ENCODE data around the gene MPPE1.
"Not testable (repeated sequence)": the region's sequence is repeated elsewhere in the genome, so short reads cannot be mapped to it uniquely, and the experiment has no call there.

Gene MPPE1

DNA sequence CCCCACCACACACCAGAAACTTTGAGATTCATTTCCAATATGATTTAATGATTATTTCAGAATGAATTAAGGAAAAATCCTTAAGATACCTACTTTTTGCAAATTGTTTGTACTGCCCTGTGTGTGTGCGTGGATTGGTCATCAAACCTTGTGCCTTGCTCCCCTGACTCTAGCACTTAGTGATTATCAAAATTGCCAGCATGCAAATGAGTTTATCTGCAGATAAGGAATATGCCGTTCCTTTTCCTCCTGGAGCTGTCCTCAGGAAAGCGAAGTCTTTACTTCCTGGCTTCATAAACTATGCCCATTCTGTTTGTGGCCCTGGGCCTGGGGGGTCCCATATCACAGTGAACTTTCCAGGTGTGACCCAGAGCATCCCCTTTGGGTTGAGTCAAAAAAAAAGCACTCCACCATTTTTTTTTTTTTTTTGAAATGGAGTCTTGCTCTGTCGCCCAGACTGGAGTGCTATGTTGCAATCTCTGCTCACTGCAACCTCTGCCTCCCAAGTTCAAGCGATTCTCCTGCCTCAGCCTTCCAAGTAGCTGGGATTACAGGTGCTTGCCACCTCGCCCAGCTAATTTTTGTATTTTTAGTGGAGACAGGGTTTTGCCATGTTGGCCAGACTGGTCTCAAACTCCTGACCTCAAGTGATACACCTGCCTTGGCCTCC, 45.5 kb downstream of the MPPE1 start:
- DNase-seq (ENCODE audit: insufficient read length, low spot score) = no peak
- no peak for TF ChIP-seq POLR2A (IDR thresholded peaks at IDR 0.05; ENCODE audit: low read depth, low read length)
- FAIRE-seq = no peak

DNA sequence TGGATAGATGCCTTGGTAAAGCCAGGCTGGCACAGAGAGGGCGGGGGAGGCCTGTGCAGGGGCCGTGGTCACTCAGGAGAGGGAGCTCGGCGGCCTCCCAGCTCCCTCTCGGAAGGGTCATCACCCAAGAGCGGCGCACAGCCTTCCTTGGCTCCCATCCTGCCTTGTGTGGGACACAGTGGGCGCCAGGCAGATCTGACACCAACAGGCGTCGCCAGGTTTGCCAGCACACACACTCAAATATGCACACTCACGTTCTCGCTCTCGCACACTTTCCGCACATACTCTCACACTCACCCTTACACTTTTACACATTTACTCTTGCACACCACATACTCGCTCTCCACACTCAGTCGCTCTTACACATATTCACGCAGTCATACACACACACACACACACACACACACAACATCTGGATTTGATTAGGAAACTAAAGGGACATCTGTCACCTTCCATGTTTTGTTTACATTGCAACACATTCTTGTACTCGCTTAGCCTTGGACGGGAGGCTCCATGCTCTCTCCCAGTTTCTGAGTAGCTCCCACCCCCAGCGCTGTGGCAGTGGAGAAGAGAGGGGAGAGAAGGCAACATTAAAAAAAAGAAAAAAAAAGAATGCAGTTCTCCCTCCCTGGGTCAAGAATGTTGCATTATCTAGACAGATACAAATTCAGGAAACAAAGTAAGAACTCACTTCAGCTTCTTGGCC, 46.4 kb downstream of the MPPE1 start:
- FAIRE-seq (no peak), DNase-seq (ENCODE audit: insufficient read length, low spot score) (no peak)
- TF ChIP-seq POLR2A (IDR thresholded peaks at IDR 0.05; ENCODE audit: low read depth, low read length) = no peak

DNA sequence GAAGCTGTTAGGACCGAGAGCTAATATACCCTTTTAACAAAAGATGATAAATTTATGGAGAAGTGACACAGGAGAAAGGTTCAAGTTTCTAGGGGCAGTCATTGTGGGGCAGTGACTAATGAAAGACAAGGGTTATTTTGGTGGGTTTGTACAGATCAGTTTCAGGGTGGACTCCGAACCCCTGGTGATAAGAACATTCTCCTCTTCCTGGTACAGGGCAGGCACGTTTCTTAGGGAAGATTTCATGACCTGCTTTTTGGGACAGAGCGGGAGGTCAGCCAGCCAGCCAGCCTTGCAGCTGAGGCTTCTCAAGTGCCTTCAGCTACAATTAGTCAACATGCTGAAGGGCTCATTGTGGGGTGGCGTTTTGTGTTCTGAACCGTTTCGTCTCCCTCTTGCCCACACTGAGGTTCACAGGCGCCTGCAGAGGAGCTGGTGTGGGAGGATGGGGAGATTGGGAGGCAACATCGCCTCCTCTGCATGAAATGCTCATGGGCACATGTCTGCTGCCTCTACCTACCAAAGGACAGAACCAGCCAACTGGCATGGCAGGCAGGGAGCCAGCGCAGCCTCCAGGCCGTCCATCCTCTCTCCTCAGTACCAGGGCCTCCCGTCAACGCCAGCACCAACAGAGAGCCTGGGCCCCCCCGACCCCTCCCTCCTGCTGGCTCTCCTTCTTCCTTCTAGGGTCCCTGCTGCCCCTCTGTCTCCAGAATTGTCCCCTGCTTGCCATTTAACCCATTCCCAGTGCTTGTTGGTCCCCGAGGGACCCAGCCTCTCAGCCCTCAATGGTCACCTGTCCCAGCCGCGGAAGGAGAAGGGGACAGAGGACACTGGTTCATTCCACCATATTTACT, 47.3 kb downstream of the MPPE1 start:
- FAIRE-seq (no peak), DNase-seq (ENCODE audit: insufficient read length, low spot score) (no peak)
- TF ChIP-seq POLR2A (IDR thresholded peaks at IDR 0.05; ENCODE audit: low read depth, low read length) = no peak

DNA sequence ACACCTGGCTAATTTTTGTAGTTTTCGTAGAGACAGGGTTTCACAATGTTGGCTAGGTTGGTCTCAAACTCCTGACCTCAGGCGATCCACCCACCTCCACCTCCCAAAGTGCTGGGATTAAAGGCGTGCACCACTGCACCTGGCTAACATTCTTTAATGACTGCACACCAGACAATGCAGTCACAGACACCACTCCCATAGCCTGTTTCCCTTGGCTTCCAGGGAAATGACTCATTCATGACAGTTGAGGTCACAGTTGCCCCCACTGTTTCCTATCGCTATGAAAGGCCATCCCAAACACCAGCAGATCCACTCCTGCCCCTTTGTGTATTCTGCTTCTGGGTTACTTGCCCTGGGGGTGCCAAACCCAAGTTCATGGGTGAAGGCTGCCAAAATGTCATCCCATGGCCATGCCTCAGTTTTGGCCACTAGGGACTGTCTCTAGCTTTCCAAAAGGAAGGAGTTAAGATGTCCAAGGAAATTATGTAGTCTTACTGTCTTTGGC, 48.2 kb downstream of the MPPE1 start:
- peak; percentile 89 for FAIRE-seq
- TF ChIP-seq POLR2A (IDR thresholded peaks at IDR 0.05; ENCODE audit: low read depth, low read length) = no peak

GRCh38 chr18:11859282-11859830, 48.8 kb downstream of the MPPE1 start:
- DNase-seq (ENCODE audit: insufficient read length, low spot score) = no peak
- TF ChIP-seq POLR2A (IDR thresholded peaks at IDR 0.05; ENCODE audit: low read depth, low read length) = no peak
- FAIRE-seq = no peak

More for the DNA sequence above, 48.2 kb downstream of the MPPE1 start:
- DNase-seq (ENCODE audit: insufficient read length, low spot score) = peak; percentile 64

DNA sequence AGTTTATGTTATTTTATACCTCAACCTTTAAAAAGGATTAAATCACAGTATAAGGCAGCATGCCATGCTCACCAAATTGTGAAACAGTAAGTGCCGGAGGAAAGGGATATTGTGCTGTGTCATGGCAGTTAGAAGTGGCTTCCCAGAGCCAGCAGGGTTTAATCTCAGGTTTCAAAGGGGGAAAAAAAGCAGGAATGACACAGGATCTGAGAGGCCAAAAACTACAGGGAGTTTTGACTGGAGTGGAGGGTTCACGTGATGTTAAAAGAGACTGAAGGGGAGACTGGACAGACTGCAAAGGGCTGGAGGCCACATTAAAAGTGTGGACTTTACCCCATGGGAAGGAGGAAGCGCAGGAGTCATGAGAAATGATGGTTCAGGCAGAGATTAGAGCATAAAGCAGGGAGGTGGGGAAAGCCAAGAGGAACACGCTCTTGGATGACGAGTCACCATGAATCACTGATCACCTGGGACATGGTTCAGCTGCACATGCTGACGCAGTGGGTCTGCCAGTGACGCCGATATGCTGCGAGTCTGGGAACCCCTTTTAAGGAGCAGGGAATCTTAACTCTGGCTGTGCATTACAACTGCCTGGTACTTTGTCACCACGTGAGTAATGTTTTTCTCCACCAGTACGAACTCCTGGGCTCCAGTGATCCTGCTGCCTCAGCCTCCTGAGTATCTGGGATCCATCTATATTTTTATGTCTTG, 50.8 kb downstream of the MPPE1 start:
- FAIRE-seq (peak; percentile 99), DNase-seq (ENCODE audit: insufficient read length, low spot score) (peak; percentile 82)
- 0 out of 2 replicates have a peak, but pooled peaks have one; percentile 7 for TF ChIP-seq POLR2A (IDR thresholded peaks at IDR 0.05; ENCODE audit: low read depth, low read length)

DNA sequence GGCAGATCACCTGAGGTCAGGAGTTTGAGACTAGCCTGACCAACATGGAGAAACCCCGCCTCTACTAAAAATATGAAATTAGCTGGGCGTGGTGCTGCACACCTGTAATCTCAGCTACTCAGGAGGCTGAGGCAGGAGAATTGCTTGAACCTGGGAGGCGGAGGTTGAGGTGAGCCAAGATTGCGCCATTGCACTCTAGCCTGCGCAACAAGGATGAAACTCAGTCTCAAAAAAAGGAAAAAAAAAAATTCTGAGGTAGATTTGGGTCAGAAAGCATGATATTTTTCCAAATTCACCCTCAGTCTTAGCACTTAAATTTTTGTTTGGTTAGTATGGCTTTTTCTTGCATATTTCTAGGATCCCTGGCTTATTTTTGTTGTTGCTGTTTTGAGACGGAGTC, 53.6 kb downstream of the MPPE1 start:
- FAIRE-seq; DNase-seq (ENCODE audit: insufficient read length, low spot score): not testable (repeated sequence)

DNA sequence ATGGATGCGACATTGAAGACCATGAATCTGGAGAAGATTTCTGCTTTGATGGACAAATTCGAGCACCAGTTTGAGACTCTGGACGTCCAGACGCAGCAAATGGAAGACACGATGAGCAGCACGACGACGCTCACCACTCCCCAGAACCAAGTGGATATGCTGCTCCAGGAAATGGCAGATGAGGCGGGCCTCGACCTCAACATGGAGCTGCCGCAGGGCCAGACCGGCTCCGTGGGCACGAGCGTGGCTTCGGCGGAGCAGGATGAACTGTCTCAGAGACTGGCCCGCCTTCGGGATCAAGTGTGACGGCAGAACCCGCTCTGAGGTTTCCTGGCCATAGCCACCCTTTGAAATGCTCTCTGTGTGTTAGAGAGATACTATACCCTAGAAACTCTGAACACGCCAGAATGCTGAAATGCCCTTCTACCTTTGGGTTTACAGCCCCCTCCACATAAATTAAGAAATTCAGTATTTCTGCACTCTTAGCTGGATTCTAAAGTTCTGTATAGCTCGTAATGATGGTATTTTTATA, 56.2 kb downstream of the MPPE1 start:
- DNase-seq (ENCODE audit: insufficient read length, low spot score) = no peak

GRCh38 chr18:11851146-11851805, 56.8 kb downstream of the MPPE1 start, which contains the start of gene CHMP1B:
Gene CHMP1B (plus strand): TSS chr18:11851413. CDS start chr18:11851512, 99 bp downstream.
- TF ChIP-seq POLR2A (IDR thresholded peaks at IDR 0.05; ENCODE audit: low read depth, low read length) = peak; percentile 91
- FAIRE-seq = peak; percentile 75
- peak; percentile 78 for DNase-seq (ENCODE audit: insufficient read length, low spot score)

More for the DNA sequence above, 56.2 kb downstream of the MPPE1 start:
- no peak for TF ChIP-seq POLR2A (IDR thresholded peaks at IDR 0.05; ENCODE audit: low read depth, low read length)
- FAIRE-seq = no peak

- TF ChIP-seq POLR2A (IDR thresholded peaks at IDR 0.05; ENCODE audit: low read depth, low read length) = no peak
These were observed 57.3 kb downstream of the MPPE1 start for GRCh38 chr18:11850821-11851145.

DNA sequence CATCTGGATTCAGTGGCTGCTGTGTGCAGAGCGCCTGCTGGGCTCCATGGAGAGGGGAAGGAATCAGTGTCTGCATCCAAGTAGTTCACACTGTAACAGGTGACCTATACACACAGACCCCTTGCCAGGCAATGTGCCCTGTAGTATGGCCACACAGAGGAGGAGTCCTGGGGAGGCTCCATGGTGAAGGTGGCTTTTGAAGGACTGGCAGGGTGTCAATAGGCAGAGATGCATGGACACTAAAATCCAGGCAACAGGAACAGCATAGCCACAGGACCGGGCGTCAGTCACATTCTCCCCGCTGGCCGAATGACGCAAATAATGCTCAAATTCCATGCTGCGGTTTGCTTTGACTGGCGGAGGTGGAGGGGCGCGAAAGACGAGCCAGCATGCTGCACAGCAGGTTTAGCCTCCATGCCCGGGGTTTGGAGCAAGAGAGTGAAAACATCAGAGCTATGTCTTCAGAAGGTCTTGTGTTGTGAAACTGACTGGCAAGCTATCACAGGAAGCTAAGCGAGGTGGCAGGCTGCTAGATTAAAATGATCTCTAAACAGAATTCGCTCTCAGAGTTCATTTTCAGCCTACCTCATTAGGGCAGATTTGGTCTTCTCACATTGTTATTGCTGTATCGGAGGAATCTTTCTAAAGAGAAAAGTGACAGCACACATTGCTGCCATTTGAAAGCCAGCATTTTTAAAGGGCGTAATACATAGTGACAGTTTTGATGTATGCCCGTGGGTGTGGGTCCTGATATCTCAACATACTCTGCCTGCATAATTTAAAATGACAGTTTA, 58.1 kb downstream of the MPPE1 start:
- DNase-seq (ENCODE audit: insufficient read length, low spot score) = peak; percentile 52
- FAIRE-seq = peak; percentile 93
- no peak for TF ChIP-seq POLR2A (IDR thresholded peaks at IDR 0.05; ENCODE audit: low read depth, low read length)

More at GRCh38 chr18:11850821-11851145, 57.3 kb downstream of the MPPE1 start:
- FAIRE-seq = no peak
- no peak for DNase-seq (ENCODE audit: insufficient read length, low spot score)

- no peak for DNase-seq (ENCODE audit: insufficient read length, low spot score)
- no peak for TF ChIP-seq POLR2A (IDR thresholded peaks at IDR 0.05; ENCODE audit: low read depth, low read length)
- FAIRE-seq = no peak
These were observed 58.8 kb downstream of the MPPE1 start for GRCh38 chr18:11849279-11849678.

All from H54 (cell line).